Muscle layer of duodenum (tissue), 2 donors: ENCODE data around the gene FKBP9.
"Not testable (repeated sequence)": the region's sequence is repeated elsewhere in the genome, so short reads cannot be mapped to it uniquely, and the experiment has no call there.

Source experiments
- H3K27ac ChIP-seq: one replicate; pipeline ENCODE4 v1.7.0; 2013; ENCODE audit warnings: mild to moderate bottlenecking, low read length
- H3K27me3 ChIP-seq: one replicate; pipeline ENCODE4 v1.7.0; 2013; ENCODE audit warnings: low read depth, mild to moderate bottlenecking, control low read depth, low read length
- H3K36me3 ChIP-seq, 2 donors: one replicate each; pipeline ENCODE4 v1.7.0; 2013; ENCODE audit warnings: low read length in 2 of 2, control low read depth in 1 of 2, mild to moderate bottlenecking in 1 of 2; ENCODE audit not compliant: insufficient read depth in 2 of 2, control insufficient read depth in 1 of 2
- H3K4me1 ChIP-seq, 2 donors: one replicate each; pipeline ENCODE4 v1.7.0; 2013; ENCODE audit warnings: low read length in 2 of 2, mild to moderate bottlenecking in 2 of 2, control low read depth in 1 of 2, moderate library complexity in 1 of 2; ENCODE audit not compliant: insufficient read depth in 2 of 2, control insufficient read depth in 1 of 2
- H3K4me3 ChIP-seq, 2 donors: one replicate each; pipeline ENCODE4 v1.7.0; 2013; ENCODE audit warnings: low read length in 2 of 2, low read depth in 1 of 2, mild to moderate bottlenecking in 1 of 2
- H3K9me3 ChIP-seq, 2 donors: one replicate each; pipeline ENCODE4 v1.7.0; 2013; ENCODE audit warnings: low read length in 2 of 2, control low read depth in 1 of 2, mild to moderate bottlenecking in 1 of 2; ENCODE audit not compliant: control insufficient read depth in 1 of 2
- donor health status: healthy.

FKBP9 gene, protein sequence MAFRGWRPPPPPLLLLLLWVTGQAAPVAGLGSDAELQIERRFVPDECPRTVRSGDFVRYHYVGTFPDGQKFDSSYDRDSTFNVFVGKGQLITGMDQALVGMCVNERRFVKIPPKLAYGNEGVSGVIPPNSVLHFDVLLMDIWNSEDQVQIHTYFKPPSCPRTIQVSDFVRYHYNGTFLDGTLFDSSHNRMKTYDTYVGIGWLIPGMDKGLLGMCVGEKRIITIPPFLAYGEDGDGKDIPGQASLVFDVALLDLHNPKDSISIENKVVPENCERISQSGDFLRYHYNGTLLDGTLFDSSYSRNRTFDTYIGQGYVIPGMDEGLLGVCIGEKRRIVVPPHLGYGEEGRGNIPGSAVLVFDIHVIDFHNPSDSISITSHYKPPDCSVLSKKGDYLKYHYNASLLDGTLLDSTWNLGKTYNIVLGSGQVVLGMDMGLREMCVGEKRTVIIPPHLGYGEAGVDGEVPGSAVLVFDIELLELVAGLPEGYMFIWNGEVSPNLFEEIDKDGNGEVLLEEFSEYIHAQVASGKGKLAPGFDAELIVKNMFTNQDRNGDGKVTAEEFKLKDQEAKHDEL

DNA sequence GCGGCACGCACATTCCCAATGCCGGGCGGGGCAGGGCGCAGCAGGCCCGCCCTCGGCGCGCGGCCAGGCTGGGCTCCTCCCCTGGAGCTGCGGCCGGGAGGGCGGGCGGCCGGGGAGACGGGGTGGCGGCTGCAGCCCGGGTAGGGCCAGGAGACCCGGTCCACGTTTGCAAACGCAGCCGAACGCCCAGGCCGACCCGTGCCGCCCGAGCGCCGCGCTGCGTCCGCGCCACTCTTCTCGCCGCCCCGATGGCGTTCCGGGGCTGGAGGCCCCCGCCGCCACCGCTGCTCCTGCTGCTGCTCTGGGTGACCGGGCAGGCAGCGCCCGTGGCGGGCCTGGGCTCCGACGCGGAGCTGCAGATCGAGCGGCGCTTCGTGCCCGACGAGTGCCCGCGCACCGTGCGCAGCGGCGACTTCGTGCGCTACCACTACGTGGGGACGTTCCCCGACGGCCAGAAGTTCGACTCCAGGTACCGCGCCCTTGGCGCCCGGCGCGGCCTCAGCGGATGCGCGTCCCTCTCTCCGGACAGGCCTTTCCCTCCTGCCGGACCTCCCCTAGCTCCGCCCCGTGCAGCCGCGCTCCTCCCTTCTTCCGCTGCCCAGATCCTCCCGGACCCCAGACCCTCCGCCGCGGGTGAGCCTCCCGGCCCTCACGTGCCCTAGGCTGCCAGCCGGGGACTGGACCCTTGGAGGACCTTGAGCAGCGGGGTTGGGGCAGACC, at the start of gene FKBP9:
FKBP9 (plus strand) TSS at position 115 of the 720 bp plus-strand sequence; CDS start at position 249, 134 bp downstream.
- peaks cover 0 to 5% of the 10 kb centered on the region in 2 donors for H3K4me1 ChIP-seq
- no peaks in the 10 kb centered on the region for H3K9me3 ChIP-seq
- H3K27me3 ChIP-seq: no peaks in the 10 kb centered on the region
- no peaks in the 10 kb centered on the region for H3K36me3 ChIP-seq
- peak within 1 kb of the TSS; percentile 86 to 95 for H3K4me3 ChIP-seq
- peak within 1 kb of the TSS; percentile 90 for H3K27ac ChIP-seq

DNA sequence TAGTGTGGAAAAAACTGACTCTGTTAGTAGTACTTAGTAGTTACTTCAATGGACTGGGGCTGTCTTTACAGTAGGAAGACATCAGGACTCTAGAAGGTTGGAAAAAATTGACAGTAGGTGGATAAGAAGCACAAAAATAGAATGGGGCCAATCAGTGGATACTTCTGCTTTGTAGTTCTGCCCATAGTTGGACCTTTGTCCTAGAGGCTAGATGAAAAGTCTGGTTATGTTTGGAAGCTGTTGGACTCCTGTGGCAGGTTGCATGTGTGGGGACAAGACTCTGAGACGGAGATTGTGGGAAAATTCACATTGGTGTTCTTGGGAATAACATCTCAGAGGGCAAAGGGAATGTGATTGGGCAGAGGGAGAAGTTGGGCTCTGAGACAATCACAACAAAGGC, 47.0 kb upstream of the FKBP9 start:
- Histone ChIP-seq H3K9me3 (no peaks in the 10 kb centered on the region), H3K4me3 (no peak overlapping the region), H3K36me3 (peaks cover 5 to 12% of the 10 kb centered on the region in 2 donors), H3K27ac (no peak overlapping the region), H3K27me3 (no peaks in the 10 kb centered on the region), H3K4me1 (no peaks in the 10 kb centered on the region)

DNA sequence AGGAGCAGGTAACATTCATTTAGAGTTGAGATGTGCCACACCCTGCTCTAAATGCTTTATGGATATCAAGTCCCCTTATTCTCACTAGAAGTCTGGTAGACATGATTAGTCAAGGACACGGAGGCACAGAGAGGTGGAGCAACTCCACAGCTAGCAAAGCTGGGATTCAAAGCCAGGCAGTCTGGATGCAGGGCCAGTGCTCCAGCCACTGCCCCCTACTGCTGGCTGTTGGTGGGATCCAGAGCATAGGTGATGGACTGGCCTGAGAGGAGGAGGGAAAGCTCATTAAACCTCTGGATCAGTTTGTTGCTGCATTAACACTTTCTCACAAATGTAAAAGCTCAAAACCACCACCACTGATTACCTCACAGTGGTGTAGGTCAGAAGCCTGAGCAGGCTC, 43.1 kb upstream of the FKBP9 start:
- Histone ChIP-seq H3K9me3 (no peaks in the 10 kb centered on the region), H3K27ac (no peak overlapping the region), H3K4me3 (no peak overlapping the region), H3K4me1 (no peaks in the 10 kb centered on the region), H3K27me3 (no peaks in the 10 kb centered on the region), H3K36me3 (peaks cover 26 to 45% of the 10 kb centered on the region in 2 donors)

DNA sequence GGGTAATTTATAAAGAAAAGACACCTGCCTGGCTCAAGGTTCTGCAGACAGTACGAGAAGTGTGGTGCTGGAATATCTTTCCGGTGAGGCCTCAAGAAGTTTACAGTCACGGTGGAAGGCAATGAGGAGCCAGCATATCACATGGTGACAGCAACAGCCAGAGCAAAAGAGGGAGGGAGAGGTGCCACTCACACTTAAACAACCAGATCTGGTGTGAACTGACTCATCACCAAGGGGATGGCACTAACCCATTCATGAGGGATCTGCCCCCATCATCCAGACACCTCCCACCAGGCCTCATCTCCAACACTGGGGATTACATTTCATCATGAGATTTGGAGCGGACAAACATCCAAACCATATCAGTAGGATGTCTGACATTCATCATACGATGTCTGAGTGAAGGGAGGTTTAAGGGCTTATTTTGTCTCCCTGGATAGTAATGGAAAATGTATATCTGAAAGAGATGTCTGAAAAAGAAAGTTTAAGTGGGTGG, 42.2 kb upstream of the FKBP9 start:
- no peak overlapping the region for H3K4me3 ChIP-seq
- H3K27me3 ChIP-seq: no peaks in the 10 kb centered on the region
- H3K27ac ChIP-seq: no peak overlapping the region
- no peaks in the 10 kb centered on the region for H3K9me3 ChIP-seq
- no peaks in the 10 kb centered on the region for H3K4me1 ChIP-seq
- H3K36me3 ChIP-seq: peaks cover 26 to 46% of the 10 kb centered on the region in 2 donors

DNA sequence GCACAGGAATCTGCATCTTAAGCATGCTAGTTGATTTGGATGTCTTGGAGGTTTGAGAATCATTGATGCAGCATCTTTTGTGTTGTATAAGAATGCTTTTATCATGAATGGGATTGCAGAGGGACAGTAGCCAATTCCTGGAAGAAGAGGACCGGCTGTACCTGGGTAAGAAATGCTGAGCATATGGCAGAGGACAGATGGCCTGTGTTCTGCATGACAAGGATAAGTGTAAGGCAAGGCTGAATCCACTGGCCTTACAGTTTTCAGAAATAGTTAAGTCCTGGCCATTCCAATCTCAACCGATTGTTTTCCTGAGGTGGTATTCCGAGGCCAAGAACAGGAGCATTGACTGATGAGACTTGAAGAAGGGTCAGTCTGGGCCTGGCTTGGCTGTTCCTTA, 41.2 kb upstream of the FKBP9 start:
- Histone ChIP-seq H3K36me3 (peaks cover 26 to 51% of the 10 kb centered on the region in 2 donors), H3K27me3 (no peaks in the 10 kb centered on the region), H3K27ac (no peak overlapping the region), H3K4me3 (no peak overlapping the region), H3K9me3 (no peaks in the 10 kb centered on the region), H3K4me1 (no peaks in the 10 kb centered on the region)

DNA sequence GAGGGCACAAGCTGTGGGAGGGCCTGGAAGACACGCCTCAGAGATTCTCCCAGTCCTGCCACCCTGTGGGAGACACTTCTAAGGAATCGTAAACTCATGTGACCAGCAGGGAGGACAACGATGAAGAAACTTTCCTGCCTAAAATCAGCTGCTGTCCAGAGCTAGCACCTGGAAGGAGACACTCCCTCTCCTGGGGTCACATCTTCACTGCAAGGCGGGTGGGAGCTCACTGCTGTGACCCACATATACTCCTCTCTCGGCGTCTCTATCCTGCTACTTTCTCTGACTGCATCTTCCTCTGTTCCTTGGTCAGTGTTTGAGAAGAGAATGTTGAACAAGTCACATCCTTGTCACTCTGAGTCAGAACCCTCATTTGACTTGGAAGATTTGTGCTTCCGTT, 40.2 kb upstream of the FKBP9 start:
- peaks cover 30 to 55% of the 10 kb centered on the region in 2 donors for H3K36me3 ChIP-seq

DNA sequence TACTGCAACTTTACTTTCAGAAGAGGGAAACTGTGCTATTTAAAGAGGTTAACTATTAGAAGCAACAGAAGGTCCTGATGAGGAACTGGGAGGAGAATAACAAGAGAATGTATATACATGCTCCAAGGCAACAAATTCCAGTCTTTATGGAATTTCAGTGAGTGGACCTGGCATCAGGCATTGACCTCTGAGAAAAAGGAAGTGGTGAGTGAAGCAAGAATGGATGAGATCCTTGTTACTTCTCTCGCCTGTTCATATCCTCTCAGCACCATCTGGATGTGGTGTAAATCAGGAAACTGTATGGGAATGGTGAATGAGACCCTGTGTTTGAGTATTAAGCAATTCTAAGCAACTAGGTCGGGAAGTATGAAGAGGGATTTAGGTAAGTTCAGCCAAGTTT, 35.3 kb upstream of the FKBP9 start:
- Histone ChIP-seq H3K9me3 (no peaks in the 10 kb centered on the region), H3K36me3 (peaks cover 24 to 36% of the 10 kb centered on the region in 2 donors), H3K27ac (no peak overlapping the region), H3K4me3 (no peak overlapping the region), H3K4me1 (no peaks in the 10 kb centered on the region), H3K27me3 (no peaks in the 10 kb centered on the region)

More for the DNA sequence above, 40.2 kb upstream of the FKBP9 start:
- H3K4me3 ChIP-seq, H3K9me3 ChIP-seq, H3K27me3 ChIP-seq, H3K4me1 ChIP-seq, H3K27ac ChIP-seq: not testable (repeated sequence)

DNA sequence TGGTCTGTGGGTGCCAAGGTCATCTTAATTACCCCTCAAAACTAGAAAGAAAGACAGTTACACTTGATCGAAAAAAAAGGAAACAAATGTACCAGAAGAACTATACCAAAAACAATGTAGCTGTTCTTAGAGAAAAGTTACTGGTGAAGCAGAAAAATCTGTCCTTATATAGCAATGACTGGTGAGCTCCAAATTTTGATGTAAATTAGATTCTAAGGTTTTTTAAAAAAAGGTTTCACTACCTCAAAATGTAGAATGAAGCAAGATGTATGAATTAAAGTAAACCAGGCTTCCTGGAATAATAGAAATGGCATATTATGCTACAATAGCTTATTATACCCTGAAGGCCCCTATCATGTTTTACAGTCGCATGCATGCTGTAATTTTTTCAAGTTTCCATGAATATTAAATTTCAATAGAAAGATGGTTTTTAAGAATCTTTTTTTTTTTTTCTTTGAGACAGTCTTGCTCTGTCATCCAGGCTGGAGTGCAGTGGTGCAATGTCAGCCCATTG, 28.4 kb upstream of the FKBP9 start:
- no peak overlapping the region for H3K4me3 ChIP-seq
- no peak overlapping the region for H3K27ac ChIP-seq
- H3K27me3 ChIP-seq: no peaks in the 10 kb centered on the region
- no peaks in the 10 kb centered on the region for H3K4me1 ChIP-seq
- H3K36me3 ChIP-seq: peaks cover 23 to 25% of the 10 kb centered on the region in 2 donors
- no peaks in the 10 kb centered on the region for H3K9me3 ChIP-seq

DNA sequence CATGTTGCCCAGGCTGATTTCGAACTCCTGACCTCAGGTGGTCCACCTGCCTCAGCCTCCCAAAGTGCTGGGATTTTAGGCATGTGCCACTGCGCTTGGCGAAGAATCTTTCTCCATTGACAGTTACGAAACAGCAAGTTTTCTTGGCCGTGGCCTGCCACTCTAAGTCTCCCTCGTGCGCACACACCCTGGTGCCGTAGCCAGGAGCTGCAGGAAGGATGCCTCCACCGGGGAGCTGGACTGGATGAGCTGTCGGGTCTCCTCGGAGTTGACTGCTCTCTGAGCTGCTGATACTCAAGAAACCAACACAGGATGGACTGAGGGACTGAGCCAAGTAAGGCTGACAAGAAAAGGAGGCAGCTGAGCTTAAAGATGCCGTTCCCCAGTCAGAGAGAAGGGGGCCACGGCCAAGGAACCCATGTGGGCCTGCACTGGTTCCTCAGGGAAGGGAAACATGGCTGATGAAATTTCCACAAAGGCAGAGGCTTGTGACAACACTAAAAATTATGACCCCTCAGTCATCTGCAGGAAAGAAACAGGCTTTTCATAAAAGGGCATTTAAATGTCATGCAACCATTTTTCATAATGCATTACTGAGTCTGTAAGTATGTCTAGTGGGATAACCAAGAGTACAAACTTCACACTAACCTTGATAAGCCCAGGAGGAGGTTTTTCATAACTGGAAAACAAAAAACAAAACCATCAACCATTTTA, 27.7 kb upstream of the FKBP9 start:
- Histone ChIP-seq H3K4me3 (no peak overlapping the region), H3K9me3 (no peaks in the 10 kb centered on the region), H3K27me3 (no peaks in the 10 kb centered on the region), H3K4me1 (no peaks in the 10 kb centered on the region), H3K27ac (no peak overlapping the region), H3K36me3 (peaks cover 23 to 25% of the 10 kb centered on the region in 2 donors)

DNA sequence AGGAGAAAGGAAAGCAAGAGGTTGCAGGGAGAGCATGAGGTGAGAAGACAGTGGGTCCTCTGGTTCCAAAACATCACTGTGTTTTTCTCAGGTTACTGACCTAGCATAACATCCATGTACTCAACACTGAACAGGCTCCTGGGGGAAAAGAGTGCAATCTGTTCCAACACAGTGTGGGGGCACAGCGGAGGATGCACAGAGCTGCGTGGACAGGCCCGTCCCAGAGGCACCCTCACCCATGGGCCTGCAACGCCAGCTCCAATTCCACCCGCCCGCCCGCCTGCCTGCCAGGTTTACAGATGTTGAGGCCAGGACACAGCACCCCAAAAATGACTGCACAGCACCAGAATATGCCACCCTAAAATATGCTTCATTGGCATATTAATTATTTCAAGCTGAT, 26.9 kb upstream of the FKBP9 start:
- Histone ChIP-seq H3K36me3 (peaks cover 23 to 25% of the 10 kb centered on the region in 2 donors), H3K4me1 (no peaks in the 10 kb centered on the region), H3K27me3 (no peaks in the 10 kb centered on the region), H3K4me3 (no peak overlapping the region), H3K9me3 (no peaks in the 10 kb centered on the region), H3K27ac (no peak overlapping the region)
